Gastroesophageal sphincter (tissue), 4 donors: ENCODE results near the gene UCP2. TPM values are rescaled to one million over a fixed set of nuclear protein-coding genes. Genes with fewer than 3 reads are reported as not detected.

Experiments
- ATAC-seq: fragments of 150-250 bp; one replicate; pipeline ENCODE4 v1.9.1; 2016; ENCODE audit warnings: mild to moderate bottlenecking, moderate library complexity
- H3K27ac ChIP-seq, 4 donors: fragments of 200-600 bp; sonication (generic) in 3 of 4; 1 replicate in 3 of 4; 2 replicates in 1 of 4; pipeline ENCODE4 v1.5.1; 2016 to 2019
- H3K27me3 ChIP-seq: fragments of 200-600 bp; sonication (generic); one replicate; pipeline ENCODE4 v1.5.1; 2019
- H3K36me3 ChIP-seq, 2 donors: fragments of 200-600 bp; sonication (generic); one replicate each; pipeline ENCODE4 v1.5.1; 2019; ENCODE audit warnings: control low read depth in 1 of 2
- H3K4me1 ChIP-seq, 3 donors: fragments of 200-600 bp; sonication (generic); 1 replicate in 2 of 3; 2 replicates in 1 of 3; pipeline ENCODE4 v1.5.1; 2016 to 2019; ENCODE audit warnings: control low read depth in 2 of 3
- H3K4me3 ChIP-seq, 2 donors: fragments of 200-600 bp; sonication (generic); one replicate each; pipeline ENCODE4 v1.5.1; 2019; ENCODE audit warnings: mild to moderate bottlenecking in 1 of 2, moderate library complexity in 1 of 2
- H3K9me3 ChIP-seq, 3 donors: fragments of 200-600 bp; sonication (generic); one replicate each; pipeline ENCODE4 v1.5.1; 2017 to 2019; ENCODE audit warnings: control low read depth in 2 of 3
- EP300 ChIP-seq: sonication (generic); formaldehyde crosslinking; IDR thresholded peaks from one replicate; pipeline ENCODE4 v1.6.1; 2017; ENCODE audit warnings: antibody characterized with exemption, mild to moderate bottlenecking
- POLR2A ChIP-seq, 2 donors: fragments of 450-650 bp; IDR thresholded peaks; one replicate each; pipeline ENCODE4 v1.6.1; 2017; ENCODE audit warnings: antibody characterized with exemption in 2 of 2, mild to moderate bottlenecking in 2 of 2, moderate library complexity in 1 of 2
- POLR2AphosphoS5 ChIP-seq: sonication (generic); formaldehyde crosslinking; IDR thresholded peaks from one replicate; pipeline ENCODE4 v1.6.1; 2017; ENCODE audit warnings: antibody characterized with exemption
- WGBS, 2 donors: methylation state at CpG; one replicate each; pipeline ENCODE4 v1.1.5; 2018; ENCODE audit warnings: low coverage in 1 of 2; 5-methylcytosine and 5-hydroxymethylcytosine counted together
- total RNA-seq, 4 donors: library from RNA; depleted of rRNA; stranded (reverse); fragments of >200 nt; gene quantifications; one replicate each; pipeline ENCODE4 v1.1.0, GENCODE V29; 2016
- TF ChIP-seq, protein P1 (sequence below), 4 experiments: fragments of 200-600 bp in 2 of 4; fragments of 450-650 bp in 2 of 4; sonication (generic) in 1 of 4; IDR thresholded peaks; one replicate each; pipeline ENCODE4 v1.5.1; 2017 to 2019; ENCODE audit warnings: antibody characterized with exemption in 4 of 4, mild to moderate bottlenecking in 2 of 4, moderate library complexity in 2 of 4

Gene UCP2
- total RNA-seq, 4 donors from 2014 or later, result 5.8 to 37.2 (median 33.2) TPM

DNA sequence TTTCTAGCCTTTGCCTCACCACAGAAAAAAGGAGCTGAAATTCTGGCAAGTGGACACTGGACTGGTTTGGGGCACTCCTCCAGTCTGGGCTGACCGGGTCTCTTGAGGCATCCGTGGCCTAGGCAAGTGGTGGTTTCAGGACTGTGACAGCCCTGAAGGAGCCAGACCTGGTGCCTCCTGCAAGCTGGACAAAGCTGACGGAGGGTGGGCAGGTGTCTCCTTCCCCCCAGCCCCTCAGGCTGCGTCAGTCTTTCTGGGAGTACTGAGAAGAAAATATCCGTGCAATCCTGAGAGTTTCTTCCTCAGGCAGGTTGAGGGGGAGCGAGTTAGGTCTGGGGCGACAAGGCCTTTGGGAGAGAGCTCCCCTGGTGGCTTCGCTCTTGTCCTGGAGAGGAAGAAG, 30.5 kb upstream of the UCP2 start:
- Histone ChIP-seq H3K27me3 (no peaks in the 10 kb centered on the region), H3K27ac (no peak overlapping the region), H3K36me3 (peaks cover 0 to 55% of the 10 kb centered on the region in 2 donors), H3K4me1 (peaks cover 0 to 7% (median 5%) of the 10 kb centered on the region in 3 donors), H3K9me3 (no peaks in the 10 kb centered on the region), H3K4me3 (no peak overlapping the region)
- TF ChIP-seq EP300 (no peak), POLR2AphosphoS5 (no peak), POLR2A (IDR thresholded peaks at IDR 0.05) (no peak)
- TF ChIP-seq, protein P1, sequence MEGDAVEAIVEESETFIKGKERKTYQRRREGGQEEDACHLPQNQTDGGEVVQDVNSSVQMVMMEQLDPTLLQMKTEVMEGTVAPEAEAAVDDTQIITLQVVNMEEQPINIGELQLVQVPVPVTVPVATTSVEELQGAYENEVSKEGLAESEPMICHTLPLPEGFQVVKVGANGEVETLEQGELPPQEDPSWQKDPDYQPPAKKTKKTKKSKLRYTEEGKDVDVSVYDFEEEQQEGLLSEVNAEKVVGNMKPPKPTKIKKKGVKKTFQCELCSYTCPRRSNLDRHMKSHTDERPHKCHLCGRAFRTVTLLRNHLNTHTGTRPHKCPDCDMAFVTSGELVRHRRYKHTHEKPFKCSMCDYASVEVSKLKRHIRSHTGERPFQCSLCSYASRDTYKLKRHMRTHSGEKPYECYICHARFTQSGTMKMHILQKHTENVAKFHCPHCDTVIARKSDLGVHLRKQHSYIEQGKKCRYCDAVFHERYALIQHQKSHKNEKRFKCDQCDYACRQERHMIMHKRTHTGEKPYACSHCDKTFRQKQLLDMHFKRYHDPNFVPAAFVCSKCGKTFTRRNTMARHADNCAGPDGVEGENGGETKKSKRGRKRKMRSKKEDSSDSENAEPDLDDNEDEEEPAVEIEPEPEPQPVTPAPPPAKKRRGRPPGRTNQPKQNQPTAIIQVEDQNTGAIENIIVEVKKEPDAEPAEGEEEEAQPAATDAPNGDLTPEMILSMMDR (IDR thresholded peaks at IDR 0.05), result no peak
- WGBS, 2 donors, result 94 to 100% methylated on average over 3 to 7 of the region's 8 CpGs
- no peak for ATAC-seq

DNA sequence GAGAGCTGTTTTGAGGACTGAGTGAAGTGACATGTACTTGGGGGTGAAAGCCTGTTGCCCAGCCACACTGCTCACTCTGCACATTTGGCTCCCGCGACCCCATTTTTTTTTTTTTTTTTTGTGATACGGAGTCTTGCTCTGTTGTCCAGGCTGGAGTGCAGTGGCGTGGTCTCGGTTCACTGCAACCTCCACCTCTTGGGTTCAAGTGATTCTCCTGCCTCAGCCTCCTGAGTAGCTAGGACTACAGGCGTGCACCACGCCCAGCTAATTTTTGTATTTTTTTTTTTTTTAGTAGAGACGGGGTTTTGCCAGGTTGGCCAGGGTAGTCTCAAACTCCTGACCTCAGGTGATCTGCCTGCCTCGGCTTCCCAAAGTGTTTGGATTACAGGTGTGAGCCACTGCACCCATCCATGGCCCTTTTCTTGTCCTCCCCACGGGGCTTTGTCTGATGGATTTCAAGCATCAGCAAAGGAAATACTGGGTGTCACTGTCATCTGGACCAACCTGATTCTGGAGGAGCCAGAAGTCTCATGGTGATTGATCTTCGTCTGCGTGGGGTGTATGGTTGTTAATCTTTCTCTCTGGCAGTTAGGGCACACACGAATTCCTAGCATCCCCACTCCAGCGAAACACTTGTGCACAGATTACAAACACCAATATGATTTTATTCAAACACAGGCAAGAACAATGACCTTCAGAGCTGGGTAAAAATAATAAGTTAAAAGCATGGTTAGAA, 29.6 kb upstream of the UCP2 start:
- H3K4me1 ChIP-seq, result no peaks in the 10 kb centered on the region
- ATAC-seq, result no peak
- WGBS, 2 donors, result 87 to 91% methylated on average over 3 to 10 of the region's 14 CpGs
- no peak overlapping the region for H3K4me3 ChIP-seq
- TF ChIP-seq POLR2A (IDR thresholded peaks at IDR 0.05) (no peak), EP300 (no peak), POLR2AphosphoS5 (no peak)
- TF ChIP-seq, protein P1 (IDR thresholded peaks at IDR 0.05), result no peak
- H3K36me3 ChIP-seq, result peaks cover 0 to 53% of the 10 kb centered on the region in 2 donors
- H3K27me3 ChIP-seq, result no peaks in the 10 kb centered on the region
- H3K27ac ChIP-seq, result no peak overlapping the region
- no peaks in the 10 kb centered on the region for H3K9me3 ChIP-seq

DNA sequence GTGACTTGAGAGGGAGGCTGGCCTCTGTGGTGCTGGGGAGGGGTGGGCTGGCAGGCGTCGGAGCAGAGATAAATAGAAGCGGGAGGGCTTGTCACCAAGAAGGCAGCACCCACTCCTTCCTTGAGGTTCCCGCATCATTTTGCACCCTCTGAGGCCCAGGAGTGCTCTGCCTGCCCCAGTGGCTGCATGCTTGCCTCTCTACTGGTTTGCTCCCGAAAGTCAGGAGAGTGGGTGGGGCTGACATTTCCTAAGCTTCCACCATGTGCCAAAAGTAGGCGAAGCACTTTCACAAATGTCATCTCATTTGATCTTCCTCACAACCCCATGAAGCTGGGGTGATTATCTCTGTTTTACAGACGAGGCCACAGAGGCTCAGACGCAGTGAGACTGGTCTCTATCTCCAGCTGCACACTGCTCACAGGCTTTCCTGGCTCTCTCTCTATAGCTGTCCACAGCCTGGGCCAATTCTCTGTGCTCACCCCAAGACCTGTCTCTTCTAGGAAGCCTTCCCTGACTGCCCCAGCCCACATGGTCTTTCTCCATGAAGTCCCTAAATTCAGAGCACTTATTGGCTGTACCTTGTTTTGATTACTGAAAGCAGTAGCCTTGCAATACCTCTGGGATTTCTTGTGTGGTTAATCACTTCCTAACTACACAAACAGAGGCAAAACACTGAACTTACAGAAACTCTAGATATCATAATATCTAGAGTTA, 28.9 kb upstream of the UCP2 start:
- Histone ChIP-seq H3K4me1 (no peaks in the 10 kb centered on the region), H3K27ac (no peak overlapping the region), H3K27me3 (no peaks in the 10 kb centered on the region), H3K36me3 (peaks cover 0 to 46% of the 10 kb centered on the region in 2 donors), H3K9me3 (no peaks in the 10 kb centered on the region), H3K4me3 (no peak overlapping the region)
- TF ChIP-seq, protein P1 (IDR thresholded peaks at IDR 0.05), result no peak
- no peak for TF ChIP-seq POLR2A (IDR thresholded peaks at IDR 0.05)
- no peak for TF ChIP-seq EP300
- TF ChIP-seq POLR2AphosphoS5, result no peak
- WGBS, 2 donors, result 71 to 87% methylated on average over 3 to 4 of the region's 8 CpGs
- peak; percentile 53 for ATAC-seq

DNA sequence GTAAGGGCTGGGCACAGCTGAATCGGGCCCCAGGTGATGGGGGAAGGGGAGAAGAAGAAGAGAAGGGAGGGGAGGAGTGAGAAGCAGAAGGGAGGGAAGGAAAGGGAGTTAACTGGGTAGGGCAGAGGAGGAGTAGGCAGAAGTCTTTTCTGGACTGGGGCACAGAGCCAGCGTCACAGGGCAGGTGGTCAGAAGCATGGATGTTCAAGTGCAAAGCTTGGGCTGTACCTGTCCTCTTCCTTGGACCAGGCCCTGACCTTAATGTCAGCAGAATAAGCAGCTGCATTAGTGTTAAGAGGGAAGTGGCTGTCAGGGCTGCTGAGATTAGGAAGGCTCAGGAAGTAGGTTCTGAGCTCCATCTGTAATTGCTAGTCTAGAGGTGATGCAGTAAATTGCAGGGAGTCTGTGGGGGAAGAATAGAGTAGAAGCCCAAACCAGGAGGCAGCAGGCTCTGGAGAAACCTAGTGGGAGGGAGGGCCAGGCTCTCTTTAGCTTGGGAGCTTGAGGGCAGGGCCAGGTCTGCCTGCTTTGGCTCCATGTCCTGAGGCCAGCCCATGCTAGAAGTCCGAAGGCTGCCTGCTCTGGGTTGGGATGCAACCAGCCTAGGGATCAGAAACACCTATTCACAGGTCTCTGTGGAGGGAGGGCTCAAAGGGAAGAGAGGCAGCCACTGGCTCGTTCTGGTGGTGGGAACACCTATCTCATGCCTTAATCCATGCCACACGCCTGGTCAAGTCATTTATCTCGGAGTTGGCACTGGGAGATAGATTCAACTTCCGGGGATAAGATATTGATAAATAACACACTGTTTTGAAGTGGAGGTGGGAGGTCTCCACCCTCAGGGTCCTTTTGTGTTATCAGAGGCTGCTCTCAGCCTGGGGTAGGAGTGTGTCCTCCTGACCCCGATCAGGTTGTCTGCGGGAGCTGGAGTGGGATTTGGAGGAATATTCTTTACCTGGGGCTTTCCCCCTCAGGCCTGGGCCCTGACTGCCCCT, 28.0 kb upstream of the UCP2 start:
- WGBS, 2 donors, result 86 to 100% methylated on average over 2 to 8 of the region's 9 CpGs
- no peaks in the 10 kb centered on the region for H3K9me3 ChIP-seq
- peaks cover 0 to 46% of the 10 kb centered on the region in 2 donors for H3K36me3 ChIP-seq
- no peak for ATAC-seq
- TF ChIP-seq EP300, result no peak
- no peak for TF ChIP-seq POLR2AphosphoS5
- TF ChIP-seq POLR2A (IDR thresholded peaks at IDR 0.05), result no peak
- TF ChIP-seq, protein P1 (IDR thresholded peaks at IDR 0.05), result no peak
- H3K4me3 ChIP-seq, result no peak overlapping the region
- no peaks in the 10 kb centered on the region for H3K4me1 ChIP-seq
- H3K27me3 ChIP-seq, result no peaks in the 10 kb centered on the region
- H3K27ac ChIP-seq, result no peak overlapping the region
